ENCODE data around the gene DGKD. TPM values are rescaled to one million over a fixed set of nuclear protein-coding genes. Genes with fewer than 3 reads are reported as not detected.

DGKD gene
- total RNA-seq, 1 donor from 2014 or later: 72.5 TPM

DNA sequence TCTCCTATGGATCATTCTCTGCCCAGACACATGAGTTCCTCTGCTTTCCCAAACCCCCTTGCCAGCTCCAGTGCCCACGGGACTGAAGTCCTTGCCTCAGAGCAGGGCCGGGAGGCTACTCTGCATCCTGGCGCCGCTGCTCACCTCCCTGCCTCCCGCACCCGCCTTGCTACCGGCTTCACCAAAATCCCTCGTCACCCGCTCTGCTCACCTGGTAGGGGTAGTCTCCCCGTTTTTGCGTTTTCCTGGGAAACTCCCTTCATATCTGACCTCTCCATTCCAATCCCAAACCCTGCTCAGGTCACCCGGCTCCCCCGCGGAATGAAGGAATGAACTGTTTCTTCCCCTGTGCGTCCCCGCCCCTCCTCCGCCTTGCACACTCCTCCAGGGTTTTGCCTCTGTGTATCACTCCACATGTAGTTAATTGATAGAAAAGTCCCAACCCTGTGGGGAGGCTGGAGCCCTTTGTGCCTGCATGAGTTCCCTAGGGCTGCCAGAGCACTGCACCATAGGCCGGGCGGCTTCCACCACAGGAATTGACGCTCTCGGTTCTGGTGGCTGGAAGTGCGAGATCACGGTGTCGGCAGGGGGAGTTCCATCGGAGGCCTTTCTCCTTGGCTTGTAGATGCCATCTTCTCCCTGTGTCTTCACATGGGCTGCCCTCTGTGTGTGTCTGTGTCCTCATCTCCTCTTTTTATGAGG lies 2.0 kb upstream of the DGKD start:
- DNase-seq (ENCODE audit: extremely low spot score, unreplicated experiment): no peak
- no peak overlapping the region for H3K27ac Mint-ChIP-seq
- peaks cover 65% of the 10 kb centered on the region for H3K27me3 Mint-ChIP-seq
- peaks cover 9% of the 10 kb centered on the region for H3K36me3 Mint-ChIP-seq
- H3K4me1 Mint-ChIP-seq (ENCODE audit: unreplicated experiment): peaks cover 44% of the 10 kb centered on the region
- H3K9me3 Mint-ChIP-seq: no peaks in the 10 kb centered on the region
- TF ChIP-seq, protein P1, sequence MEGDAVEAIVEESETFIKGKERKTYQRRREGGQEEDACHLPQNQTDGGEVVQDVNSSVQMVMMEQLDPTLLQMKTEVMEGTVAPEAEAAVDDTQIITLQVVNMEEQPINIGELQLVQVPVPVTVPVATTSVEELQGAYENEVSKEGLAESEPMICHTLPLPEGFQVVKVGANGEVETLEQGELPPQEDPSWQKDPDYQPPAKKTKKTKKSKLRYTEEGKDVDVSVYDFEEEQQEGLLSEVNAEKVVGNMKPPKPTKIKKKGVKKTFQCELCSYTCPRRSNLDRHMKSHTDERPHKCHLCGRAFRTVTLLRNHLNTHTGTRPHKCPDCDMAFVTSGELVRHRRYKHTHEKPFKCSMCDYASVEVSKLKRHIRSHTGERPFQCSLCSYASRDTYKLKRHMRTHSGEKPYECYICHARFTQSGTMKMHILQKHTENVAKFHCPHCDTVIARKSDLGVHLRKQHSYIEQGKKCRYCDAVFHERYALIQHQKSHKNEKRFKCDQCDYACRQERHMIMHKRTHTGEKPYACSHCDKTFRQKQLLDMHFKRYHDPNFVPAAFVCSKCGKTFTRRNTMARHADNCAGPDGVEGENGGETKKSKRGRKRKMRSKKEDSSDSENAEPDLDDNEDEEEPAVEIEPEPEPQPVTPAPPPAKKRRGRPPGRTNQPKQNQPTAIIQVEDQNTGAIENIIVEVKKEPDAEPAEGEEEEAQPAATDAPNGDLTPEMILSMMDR (conservative IDR thresholded peaks at IDR 0.05): no peak
- peak overlapping the region; percentile 62 for H3K4me3 Mint-ChIP-seq

DNA sequence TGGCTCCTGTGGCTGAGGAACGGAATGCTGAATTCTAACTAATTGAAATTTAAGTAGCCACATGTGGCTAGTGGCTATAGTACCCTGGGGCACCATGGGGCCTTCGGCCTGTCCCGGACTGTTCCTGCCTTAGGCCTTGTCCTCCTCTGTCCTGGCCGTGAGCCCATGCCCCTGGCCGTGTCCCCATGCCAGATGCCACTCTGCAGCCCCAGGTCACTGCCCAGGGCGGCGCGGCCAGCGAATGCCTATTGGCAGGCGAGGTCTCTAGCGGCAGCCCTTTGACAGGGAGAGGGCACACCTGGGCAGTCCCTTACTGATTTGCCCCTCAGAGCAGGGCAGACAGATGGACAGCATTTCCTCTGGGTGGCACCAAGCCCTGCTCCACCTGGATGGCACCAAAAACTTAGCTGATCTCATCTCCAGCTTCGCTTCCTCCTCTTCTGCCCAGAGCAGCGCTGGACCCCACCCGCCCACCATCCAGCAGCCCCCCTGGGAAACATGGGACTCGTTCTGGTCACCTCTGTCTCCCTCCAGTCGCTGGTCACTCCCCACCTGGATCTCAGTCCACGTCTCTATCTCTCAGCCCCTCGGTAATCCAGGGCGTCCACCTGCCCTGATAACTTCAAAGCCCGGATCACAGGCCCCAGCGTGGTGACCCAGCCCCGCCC lies 1.1 kb upstream of the DGKD start:
- Mint-ChIP-seq H3K36me3 (peaks cover 9% of the 10 kb centered on the region), H3K4me1 (ENCODE audit: unreplicated experiment) (peaks cover 44% of the 10 kb centered on the region), H3K27ac (peak overlapping the region; percentile 84), H3K27me3 (peaks cover 55% of the 10 kb centered on the region), H3K4me3 (peak overlapping the region; percentile 95), H3K9me3 (no peaks in the 10 kb centered on the region)
- DNase-seq (ENCODE audit: extremely low spot score, unreplicated experiment): no peak
- TF ChIP-seq, protein P1 (conservative IDR thresholded peaks at IDR 0.05): no peak

DNA sequence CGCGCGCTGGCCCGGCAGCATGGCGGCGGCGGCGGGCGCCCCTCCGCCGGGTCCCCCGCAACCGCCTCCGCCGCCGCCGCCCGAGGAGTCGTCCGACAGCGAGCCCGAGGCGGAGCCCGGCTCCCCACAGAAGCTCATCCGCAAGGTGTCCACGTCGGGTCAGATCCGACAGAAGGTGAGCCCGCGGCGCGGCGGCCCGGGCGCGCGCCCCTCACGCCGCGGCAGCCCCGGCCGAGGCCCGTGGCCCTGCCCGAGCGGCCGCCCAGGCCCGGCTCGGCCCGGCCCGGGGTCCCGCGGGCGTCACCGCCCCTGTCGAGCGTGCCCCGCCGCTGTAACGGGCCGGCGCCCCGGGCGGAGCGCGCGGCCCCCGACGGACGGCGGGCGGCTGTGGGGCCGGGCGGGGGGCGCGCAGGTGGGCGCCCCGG lies 218 bp downstream of the DGKD start:
- Mint-ChIP-seq H3K9me3 (no peaks in the 10 kb centered on the region), H3K27ac (no peak overlapping the region), H3K36me3 (peaks cover 16% of the 10 kb centered on the region), H3K4me3 (no peak overlapping the region), H3K27me3 (peaks cover 52% of the 10 kb centered on the region), H3K4me1 (ENCODE audit: unreplicated experiment) (peaks cover 36% of the 10 kb centered on the region)
- no peak for DNase-seq (ENCODE audit: extremely low spot score, unreplicated experiment)
- TF ChIP-seq, protein P1 (conservative IDR thresholded peaks at IDR 0.05): peak; percentile 21

DNA sequence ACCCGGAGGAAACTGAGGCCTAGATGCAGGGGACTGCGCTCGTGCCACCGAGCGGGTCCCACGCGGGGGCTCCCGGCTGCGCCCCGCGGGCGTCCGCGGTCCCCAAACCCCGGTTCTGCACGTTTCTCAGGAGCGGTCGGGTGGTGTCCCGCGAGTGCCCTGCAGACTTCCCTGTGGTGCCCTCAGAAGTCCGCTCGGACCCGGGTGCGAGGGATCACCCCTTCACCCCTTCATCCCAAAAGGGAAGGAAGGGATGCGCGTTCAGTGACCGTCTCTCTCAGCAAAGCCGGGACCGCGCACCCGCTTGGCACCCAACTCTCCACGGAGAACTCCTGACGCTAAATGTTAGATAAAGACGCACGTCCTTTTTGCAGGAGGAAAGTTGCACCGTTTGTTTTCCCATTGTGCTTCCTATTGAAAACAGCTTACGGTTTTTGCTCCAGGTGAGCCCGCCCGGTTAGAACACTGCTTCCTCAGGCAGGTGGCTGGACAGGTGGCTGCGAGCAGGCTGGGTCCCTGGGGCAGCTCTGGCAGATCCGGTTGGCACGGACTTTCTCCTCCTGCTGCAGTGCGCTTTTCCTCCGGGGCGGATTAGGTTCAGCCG lies 779 bp downstream of the DGKD start:
- H3K36me3 Mint-ChIP-seq: peaks cover 20% of the 10 kb centered on the region
- DNase-seq (ENCODE audit: extremely low spot score, unreplicated experiment): no peak
- peaks cover 36% of the 10 kb centered on the region for H3K4me1 Mint-ChIP-seq (ENCODE audit: unreplicated experiment)
- H3K4me3 Mint-ChIP-seq: peak overlapping the region; percentile 90
- TF ChIP-seq, protein P1 (conservative IDR thresholded peaks at IDR 0.05): no peak
- H3K9me3 Mint-ChIP-seq: no peaks in the 10 kb centered on the region
- peaks cover 54% of the 10 kb centered on the region for H3K27me3 Mint-ChIP-seq
- H3K27ac Mint-ChIP-seq: peak overlapping the region; percentile 79

DNA sequence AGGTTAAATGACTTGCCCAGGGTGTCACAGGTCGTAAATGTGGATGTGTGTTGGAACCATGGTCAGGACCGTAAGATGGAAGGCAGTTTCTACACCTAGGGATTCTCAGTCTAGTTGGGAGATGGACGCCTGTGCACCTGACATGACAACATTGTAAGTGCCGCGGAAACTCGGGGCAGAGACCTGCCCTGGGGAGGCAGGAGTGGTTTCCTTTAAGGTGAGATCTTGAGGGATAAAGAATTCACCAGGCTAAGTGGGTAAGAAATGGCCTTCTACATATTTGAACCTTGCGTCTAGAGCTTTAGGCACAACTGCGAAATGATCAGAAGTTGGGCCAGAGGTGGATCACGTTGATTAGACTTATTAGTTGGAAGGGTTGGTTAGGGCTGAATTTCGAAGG lies 1.6 kb downstream of the DGKD start:
- Mint-ChIP-seq H3K4me1 (ENCODE audit: unreplicated experiment) (peaks cover 32% of the 10 kb centered on the region), H3K4me3 (peak overlapping the region; percentile 90), H3K27ac (peak overlapping the region; percentile 32), H3K9me3 (no peaks in the 10 kb centered on the region), H3K27me3 (peaks cover 46% of the 10 kb centered on the region), H3K36me3 (peaks cover 20% of the 10 kb centered on the region)
- TF ChIP-seq, protein P1 (conservative IDR thresholded peaks at IDR 0.05): no peak
- DNase-seq (ENCODE audit: extremely low spot score, unreplicated experiment): no peak
